ENCODE data around the gene KCNJ9. TPM values are rescaled to one million over a fixed set of nuclear protein-coding genes. Genes with fewer than 3 reads are reported as not detected.

Gene KCNJ9
- total and polyA plus RNA-seq, 4 donors: not detected

DNA sequence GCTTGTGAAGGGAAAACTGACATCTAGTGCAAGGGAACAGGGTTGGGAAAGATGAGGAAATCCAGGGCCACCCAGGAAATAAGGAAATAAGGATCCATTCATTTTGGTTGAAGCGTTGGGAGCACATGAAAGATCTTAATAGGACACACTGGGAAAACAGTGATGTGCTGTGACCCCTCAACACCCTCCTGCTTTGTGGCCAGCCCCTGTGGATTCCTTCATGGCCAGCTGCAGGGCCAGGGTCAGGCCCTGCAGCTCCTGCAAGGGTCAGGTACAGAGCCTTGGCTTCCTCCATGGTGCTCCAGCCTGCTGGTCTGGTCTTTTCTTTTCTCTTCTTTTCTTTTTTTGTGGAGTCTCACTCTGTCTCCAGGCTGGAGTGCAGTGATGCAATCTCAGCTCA is 30.7 kb upstream of the KCNJ9 start:
- DNase-seq: no peak
- Histone ChIP-seq H3K9me3 (ENCODE audit: control insufficient read depth in 4 of 4, insufficient read depth in 3 of 4, low read length in 3 of 4) (no peaks in the 10 kb centered on the region), H3K4me1 (ENCODE audit: control insufficient read depth in 5 of 5, insufficient read depth in 5 of 5, low read length in 5 of 5) (peaks cover 0 to 12% (median 10%) of the 10 kb centered on the region in 5 donors), H3K36me3 (ENCODE audit: control insufficient read depth in 4 of 4, insufficient read depth in 4 of 4, low read length in 4 of 4) (no peaks in the 10 kb centered on the region), H3K9ac (ENCODE audit: insufficient read depth in 1 of 2, low read length in 2 of 2) (no peak overlapping the region), H3K27ac (ENCODE audit: low read depth in 1 of 2, low read length in 1 of 2) (no peak overlapping the region), H3K4me3 (no peak overlapping the region), H3K27me3 (ENCODE audit: control insufficient read depth in 3 of 3, insufficient read depth in 3 of 3, low read length in 2 of 3) (peaks cover 0 to 5% (median 0%) of the 10 kb centered on the region in 3 donors)
- TF ChIP-seq, protein P1, sequence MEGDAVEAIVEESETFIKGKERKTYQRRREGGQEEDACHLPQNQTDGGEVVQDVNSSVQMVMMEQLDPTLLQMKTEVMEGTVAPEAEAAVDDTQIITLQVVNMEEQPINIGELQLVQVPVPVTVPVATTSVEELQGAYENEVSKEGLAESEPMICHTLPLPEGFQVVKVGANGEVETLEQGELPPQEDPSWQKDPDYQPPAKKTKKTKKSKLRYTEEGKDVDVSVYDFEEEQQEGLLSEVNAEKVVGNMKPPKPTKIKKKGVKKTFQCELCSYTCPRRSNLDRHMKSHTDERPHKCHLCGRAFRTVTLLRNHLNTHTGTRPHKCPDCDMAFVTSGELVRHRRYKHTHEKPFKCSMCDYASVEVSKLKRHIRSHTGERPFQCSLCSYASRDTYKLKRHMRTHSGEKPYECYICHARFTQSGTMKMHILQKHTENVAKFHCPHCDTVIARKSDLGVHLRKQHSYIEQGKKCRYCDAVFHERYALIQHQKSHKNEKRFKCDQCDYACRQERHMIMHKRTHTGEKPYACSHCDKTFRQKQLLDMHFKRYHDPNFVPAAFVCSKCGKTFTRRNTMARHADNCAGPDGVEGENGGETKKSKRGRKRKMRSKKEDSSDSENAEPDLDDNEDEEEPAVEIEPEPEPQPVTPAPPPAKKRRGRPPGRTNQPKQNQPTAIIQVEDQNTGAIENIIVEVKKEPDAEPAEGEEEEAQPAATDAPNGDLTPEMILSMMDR (IDR thresholded peaks at IDR 0.05; ENCODE audit: control extremely low read depth, extremely low read depth): no peak
- 85 to 88% methylated on average over 1 of the region's 1 CpG for WGBS, 2 donors
- no peak for ATAC-seq (ENCODE audit: insufficient read depth, low FRiP score)

DNA sequence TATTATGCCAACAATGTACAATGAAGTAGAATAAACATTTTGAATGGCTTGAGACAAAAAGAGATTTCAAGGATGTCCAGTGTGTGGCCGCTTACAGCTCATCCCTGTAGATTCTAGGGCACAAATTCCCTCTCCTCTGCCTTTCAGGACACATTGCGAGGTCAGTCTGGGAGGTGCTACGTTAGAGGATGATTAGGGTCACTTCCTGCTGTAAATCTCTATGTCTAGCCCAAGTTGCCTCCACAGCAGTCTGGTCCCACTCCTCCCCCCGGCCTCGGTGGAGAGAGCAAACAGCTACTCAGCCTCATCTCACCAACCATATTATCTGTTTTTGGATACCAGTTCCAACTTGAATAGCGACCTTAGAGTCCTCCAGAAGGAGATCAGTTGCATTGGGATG is 28.4 kb upstream of the KCNJ9 start:
- H3K4me3 ChIP-seq: no peak overlapping the region
- no peaks in the 10 kb centered on the region for H3K27me3 ChIP-seq (ENCODE audit: control insufficient read depth in 3 of 3, insufficient read depth in 3 of 3, low read length in 2 of 3)
- H3K27ac ChIP-seq (ENCODE audit: low read depth in 1 of 2, low read length in 1 of 2): no peak overlapping the region
- ATAC-seq (ENCODE audit: insufficient read depth, low FRiP score): no peak
- TF ChIP-seq, protein P1 (IDR thresholded peaks at IDR 0.05; ENCODE audit: control extremely low read depth, extremely low read depth): no peak
- H3K36me3 ChIP-seq (ENCODE audit: control insufficient read depth in 4 of 4, insufficient read depth in 4 of 4, low read length in 4 of 4): no peaks in the 10 kb centered on the region
- H3K9ac ChIP-seq (ENCODE audit: insufficient read depth in 1 of 2, low read length in 2 of 2): no peak overlapping the region
- H3K9me3 ChIP-seq (ENCODE audit: control insufficient read depth in 4 of 4, insufficient read depth in 3 of 4, low read length in 3 of 4): no peaks in the 10 kb centered on the region
- 60 to 64% methylated on average over 6 of the region's 6 CpGs for WGBS, 2 donors
- no peak for DNase-seq
- no peaks in the 10 kb centered on the region for H3K4me1 ChIP-seq (ENCODE audit: control insufficient read depth in 5 of 5, insufficient read depth in 5 of 5, low read length in 5 of 5)

DNA sequence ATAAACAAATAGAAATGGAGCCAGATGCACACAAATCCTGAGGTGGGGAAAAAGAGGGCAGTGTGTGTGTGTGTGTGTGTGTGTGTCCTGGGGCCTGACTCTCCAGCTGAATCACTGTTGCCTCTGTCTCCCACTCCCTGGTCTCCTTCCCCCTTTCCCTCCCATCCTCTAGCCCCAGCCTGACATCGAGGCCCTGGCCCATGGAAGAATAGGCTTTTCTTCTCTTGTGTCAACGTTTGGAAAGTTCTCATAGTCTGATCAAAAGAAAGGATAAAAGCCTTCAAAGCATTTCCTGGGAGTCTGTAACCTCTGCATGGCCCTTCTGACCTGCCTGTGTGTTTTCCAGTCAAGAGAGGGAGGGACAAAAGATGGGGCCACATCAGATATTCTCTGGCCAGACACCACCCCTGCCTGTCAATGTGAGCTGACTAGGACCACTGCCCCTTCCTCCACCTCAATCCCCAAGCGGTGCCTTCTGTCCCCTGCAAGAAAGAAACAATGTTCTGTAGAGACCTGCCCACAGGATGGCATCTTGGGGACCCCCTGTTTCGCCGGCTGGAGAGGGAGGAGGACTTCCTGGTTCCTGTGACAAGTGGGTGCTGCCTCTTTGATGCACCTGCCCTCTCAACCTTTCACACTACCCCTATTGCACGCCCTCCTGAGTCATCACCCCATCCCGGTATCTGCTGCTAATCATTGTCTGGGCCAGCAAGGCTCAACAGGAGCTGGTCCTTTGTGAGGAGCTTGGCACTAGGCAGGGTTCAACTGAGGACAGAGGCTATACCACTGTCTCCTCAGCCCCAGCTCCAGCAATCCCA is 27.6 kb upstream of the KCNJ9 start:
- DNase-seq: no peak
- no peaks in the 10 kb centered on the region for H3K27me3 ChIP-seq (ENCODE audit: control insufficient read depth in 3 of 3, insufficient read depth in 3 of 3, low read length in 2 of 3)
- 54 to 65% methylated on average over 7 of the region's 7 CpGs for WGBS, 2 donors

More for the DNA sequence above, 27.6 kb upstream of the KCNJ9 start:
- no peak overlapping the region for H3K9ac ChIP-seq (ENCODE audit: insufficient read depth in 1 of 2, low read length in 2 of 2)
- no peak overlapping the region for H3K4me3 ChIP-seq
- no peak overlapping the region for H3K27ac ChIP-seq (ENCODE audit: low read depth in 1 of 2, low read length in 1 of 2)
- TF ChIP-seq, protein P1 (IDR thresholded peaks at IDR 0.05; ENCODE audit: control extremely low read depth, extremely low read depth): no peak
- no peaks in the 10 kb centered on the region for H3K4me1 ChIP-seq (ENCODE audit: control insufficient read depth in 5 of 5, insufficient read depth in 5 of 5, low read length in 5 of 5)
- no peaks in the 10 kb centered on the region for H3K36me3 ChIP-seq (ENCODE audit: control insufficient read depth in 4 of 4, insufficient read depth in 4 of 4, low read length in 4 of 4)
- no peaks in the 10 kb centered on the region for H3K9me3 ChIP-seq (ENCODE audit: control insufficient read depth in 4 of 4, insufficient read depth in 3 of 4, low read length in 3 of 4)
- ATAC-seq (ENCODE audit: insufficient read depth, low FRiP score): no peak
